NK-92 (cell line): Measurements from ENCODE around the gene CCND3.

Experiments
- DNase-seq: peaks from one replicate; lab custom pipeline; 2025; ENCODE audit not compliant: unreplicated experiment; lab: John Stamatoyannopoulos, UW

CCND3 gene

DNA sequence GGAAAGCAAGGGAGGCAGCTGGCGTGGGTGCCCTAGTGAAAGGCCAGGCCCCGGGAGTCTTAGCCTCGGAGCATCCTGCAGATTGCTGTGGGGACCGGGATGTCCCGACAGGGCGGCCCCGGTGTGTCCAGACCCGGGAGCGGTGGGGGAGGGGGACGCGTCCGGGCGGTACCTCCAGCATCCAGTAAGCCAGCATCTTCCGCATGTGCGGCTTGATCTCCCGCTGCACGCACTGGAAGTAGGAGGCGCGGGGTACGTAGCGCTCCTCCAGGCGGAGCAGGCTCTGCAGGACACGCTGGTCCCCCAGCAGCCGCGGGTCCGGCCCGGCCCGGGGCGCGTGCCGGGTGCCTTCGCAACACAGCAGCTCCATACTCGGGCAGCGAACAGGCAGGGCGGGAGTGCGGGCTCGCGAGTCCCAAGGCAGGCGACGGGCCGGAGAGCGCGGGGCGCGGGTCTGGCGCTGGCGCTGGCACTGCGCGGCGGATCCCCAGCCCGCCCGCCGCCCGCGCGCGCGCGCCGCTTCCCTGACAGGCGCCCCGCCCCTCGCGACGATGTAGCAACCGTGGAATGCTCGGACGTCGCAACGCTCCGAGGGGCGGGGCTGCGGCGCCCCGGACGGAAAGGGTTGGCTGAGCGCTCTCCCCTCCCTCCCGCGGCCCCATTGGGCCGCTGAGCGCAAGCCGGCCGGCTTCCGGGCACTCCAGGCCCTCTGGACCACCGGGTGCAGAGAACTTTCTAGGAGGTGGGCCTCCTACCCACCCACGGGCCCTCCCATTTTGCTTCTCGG is at the start of gene CCND3:
Gene CCND3, minus strand, starts transcription at position 529 of the 787 bp plus-strand sequence. Its CDS starts 159 bp downstream, at position 370.
- no peak for DNase-seq

GRCh38 chr6:41986339-41986738 is 44.7 kb upstream of the CCND3 start:
- no peak for DNase-seq

- DNase-seq, result no peak
Observed at GRCh38 chr6:41984623-41985022, 43.0 kb upstream of the CCND3 start.

GRCh38 chr6:41976794-41977484 is 35.3 kb upstream of the CCND3 start:
- DNase-seq, result no peak

DNA sequence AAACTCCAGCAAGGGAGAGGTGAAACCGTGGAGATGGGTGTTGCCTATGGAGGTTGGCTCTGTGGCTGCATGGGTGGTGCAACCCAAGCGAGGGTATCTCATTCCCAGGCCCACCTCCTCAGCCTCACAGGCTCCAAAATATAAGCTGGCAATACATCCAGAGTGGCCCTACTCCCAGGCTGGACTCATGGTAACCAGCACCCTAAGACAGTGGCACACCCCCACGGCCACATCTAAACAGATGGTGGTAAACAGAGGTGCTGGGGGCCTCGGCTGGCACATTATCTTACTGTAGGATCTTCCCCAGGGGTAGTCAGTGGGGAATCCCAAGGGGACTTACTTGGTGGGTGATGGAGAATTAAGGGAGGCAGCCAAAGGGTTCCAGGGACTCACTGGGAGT is 33.7 kb upstream of the CCND3 start:
- DNase-seq, result no peak

DNA sequence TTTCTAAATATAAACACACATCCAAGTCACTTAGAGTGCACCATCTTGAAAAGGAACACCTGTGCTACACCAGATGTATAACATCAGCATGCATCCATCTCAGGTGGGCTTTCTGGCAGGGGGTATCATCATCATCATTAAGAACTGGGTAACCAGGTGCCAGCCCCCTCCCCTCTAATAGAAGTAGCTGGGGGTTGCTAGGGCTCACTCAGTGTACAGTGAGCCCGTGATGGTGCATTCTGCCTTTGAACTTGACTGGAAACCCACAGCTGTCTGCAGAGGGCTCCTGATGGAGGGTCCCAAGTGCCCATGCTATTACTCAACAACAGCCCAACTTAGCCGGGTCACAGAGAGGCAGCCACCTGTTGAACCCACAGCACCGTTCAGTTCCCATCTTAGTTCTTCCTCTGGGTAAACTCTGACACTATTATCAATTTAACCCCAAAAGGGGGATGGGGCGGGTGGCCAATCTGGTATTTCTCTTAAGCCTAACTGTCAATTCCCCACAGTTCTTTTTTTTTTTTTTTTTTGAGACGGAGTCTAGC is 32.7 kb upstream of the CCND3 start:
- no peak for DNase-seq

DNA sequence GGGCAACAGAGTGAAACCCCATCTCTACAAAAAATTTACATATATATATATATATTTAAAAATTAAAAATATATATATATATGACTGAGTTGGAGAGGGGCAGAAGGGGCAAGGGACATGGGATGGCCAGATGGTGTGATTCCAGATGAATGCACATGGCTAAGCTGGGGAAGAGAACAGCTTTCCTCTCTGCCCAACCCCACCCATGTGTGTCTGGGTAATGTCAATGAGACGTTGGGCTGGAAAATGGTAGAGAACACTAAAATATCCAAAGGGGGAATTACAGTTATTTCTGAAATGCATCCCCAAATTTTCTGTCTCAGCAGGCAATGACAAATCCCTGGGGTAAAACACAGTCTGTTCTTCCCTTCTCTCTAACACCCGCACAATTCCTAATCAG is 31.2 kb upstream of the CCND3 start:
- DNase-seq, result no peak

GRCh38 chr6:41970436-41970846 is 28.8 kb upstream of the CCND3 start:
- DNase-seq, result no peak

DNA sequence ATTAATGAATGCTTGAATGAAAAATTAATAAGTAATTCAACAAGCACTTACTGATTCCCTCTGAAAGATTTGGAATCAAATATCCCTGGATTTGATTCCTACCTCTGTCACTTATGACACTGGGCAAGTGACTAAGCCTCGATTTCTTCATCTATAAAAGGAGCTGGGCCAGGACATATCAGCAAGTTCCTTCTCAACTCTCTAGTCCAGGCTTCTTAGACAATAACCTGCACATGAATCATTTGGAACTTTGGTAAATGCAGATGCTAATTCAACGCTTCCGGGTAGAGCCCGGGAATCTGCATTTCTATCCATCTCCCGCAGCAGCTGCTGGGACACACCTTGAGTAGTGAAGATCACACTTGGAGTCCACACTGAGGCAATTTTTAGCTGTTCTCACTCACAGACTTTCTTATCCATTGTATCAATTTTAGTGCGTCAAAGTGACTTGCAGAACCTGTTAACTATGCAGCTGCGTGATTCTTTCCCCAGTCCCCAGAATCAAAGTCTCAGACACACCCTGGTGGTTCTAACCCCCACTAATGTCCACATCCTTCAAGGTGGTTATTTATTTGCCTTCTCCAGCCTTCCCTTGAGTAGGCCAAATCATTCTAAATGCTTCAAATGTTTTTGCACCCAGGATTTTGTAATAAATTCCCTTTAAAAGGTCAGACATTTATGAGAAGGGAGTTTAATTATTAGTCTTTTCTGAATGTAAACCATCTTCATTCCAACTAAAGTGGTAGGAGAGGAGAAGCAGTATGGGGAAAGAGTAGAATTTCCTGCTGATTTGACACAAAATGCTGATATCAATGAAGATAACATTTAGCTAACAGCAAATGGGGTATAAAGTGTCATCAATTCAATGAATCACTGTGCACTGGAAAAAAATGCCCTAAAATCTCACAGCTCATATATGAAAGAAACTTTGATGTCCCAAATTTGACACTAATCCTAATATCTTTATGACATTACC is 26.0 kb upstream of the CCND3 start:
- no peak for DNase-seq

- no peak for DNase-seq
Observed at GRCh38 chr6:41966961-41967311, 25.3 kb upstream of the CCND3 start.

DNA sequence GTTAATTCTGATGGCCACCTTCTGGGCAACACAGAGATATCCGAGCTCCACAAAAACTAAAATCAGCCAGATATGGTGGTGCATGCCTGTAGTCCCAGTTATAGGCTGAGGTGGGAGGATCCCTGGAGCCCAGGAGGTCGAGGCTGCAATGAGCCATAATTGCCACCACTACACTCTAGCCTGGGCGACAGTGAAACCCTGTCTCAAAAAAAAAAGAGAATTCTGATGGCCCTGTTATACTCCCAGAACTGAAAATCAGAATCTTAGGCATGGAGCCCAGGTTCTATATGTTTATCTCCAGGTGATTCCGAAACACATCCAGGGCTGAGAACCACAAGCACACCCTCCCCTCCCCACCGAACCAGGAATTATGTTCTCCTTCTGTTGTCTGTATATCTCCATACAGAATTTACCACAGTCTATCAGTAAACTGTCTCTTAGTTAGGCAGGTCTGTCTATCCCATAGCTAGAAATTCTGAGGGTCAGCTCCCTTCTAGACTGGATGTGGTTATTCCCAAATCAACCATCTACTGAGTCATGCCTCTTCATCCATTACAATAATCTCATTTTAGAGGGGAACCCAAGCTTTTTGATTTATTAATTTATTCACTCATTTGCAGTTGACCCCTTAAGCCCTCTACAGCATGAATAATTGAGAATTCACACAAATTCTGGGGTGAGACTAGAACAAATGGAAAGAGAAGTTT is 24.8 kb upstream of the CCND3 start:
- no peak for DNase-seq

- DNase-seq, result no peak
Observed at GRCh38 chr6:41965429-41966213, 24.0 kb upstream of the CCND3 start.

GRCh38 chr6:41964201-41964887 is 22.7 kb upstream of the CCND3 start:
- DNase-seq, result no peak

- DNase-seq, result no peak
Observed at GRCh38 chr6:41963371-41963770, 21.8 kb upstream of the CCND3 start.

GRCh38 chr6:41960028-41960427 is 18.4 kb upstream of the CCND3 start:
- no peak for DNase-seq

GRCh38 chr6:41958022-41958856 is 16.6 kb upstream of the CCND3 start:
- no peak for DNase-seq

- DNase-seq, result no peak
Observed at GRCh38 chr6:41957117-41957516, 15.5 kb upstream of the CCND3 start.

- no peak for DNase-seq
Observed at GRCh38 chr6:41955412-41955811, 13.8 kb upstream of the CCND3 start.
